ENCODE results near the gene RPS6KA5.
"Not testable (repeated sequence)": the region's sequence is repeated elsewhere in the genome, so short reads cannot be mapped to it uniquely, and the experiment has no call there.

Gene RPS6KA5

GRCh38 chr14:91060351-91061055 is at the start of gene RPS6KA5:
Gene RPS6KA5 (minus strand): TSS chr14:91060641. CDS start chr14:91060434, 207 bp downstream.
- peak; percentile 99 for DNase-seq (ENCODE audit: low spot score)

GRCh38 chr14:91108941-91109611 is 48.6 kb upstream of the RPS6KA5 start:
- no peak for DNase-seq (ENCODE audit: low spot score)

GRCh38 chr14:91103116-91103515 is 42.7 kb upstream of the RPS6KA5 start:
- no peak for DNase-seq (ENCODE audit: low spot score)

- DNase-seq (ENCODE audit: low spot score): no peak
Measured at GRCh38 chr14:91100102-91100501, 39.7 kb upstream of the RPS6KA5 start.

GRCh38 chr14:91098591-91098990 is 38.1 kb upstream of the RPS6KA5 start:
- no peak for DNase-seq (ENCODE audit: low spot score)

GRCh38 chr14:91097657-91098056 is 37.2 kb upstream of the RPS6KA5 start:
- DNase-seq (ENCODE audit: low spot score): not testable (repeated sequence)

- no peak for DNase-seq (ENCODE audit: low spot score)
Measured at GRCh38 chr14:91095178-91095577, 34.7 kb upstream of the RPS6KA5 start.

GRCh38 chr14:91094772-91095171 is 34.3 kb upstream of the RPS6KA5 start:
- DNase-seq (ENCODE audit: low spot score): no peak

- not testable (repeated sequence) for DNase-seq (ENCODE audit: low spot score)
Measured at GRCh38 chr14:91093743-91094472, 33.5 kb upstream of the RPS6KA5 start.

- DNase-seq (ENCODE audit: low spot score): no peak
Measured at GRCh38 chr14:91092073-91092472, 31.6 kb upstream of the RPS6KA5 start.

- DNase-seq (ENCODE audit: low spot score): no peak
Measured at GRCh38 chr14:91090743-91091142, 30.3 kb upstream of the RPS6KA5 start.

- no peak for DNase-seq (ENCODE audit: low spot score)
Measured at GRCh38 chr14:91089958-91090535, 29.6 kb upstream of the RPS6KA5 start.

GRCh38 chr14:91088585-91089235 is 28.3 kb upstream of the RPS6KA5 start:
- DNase-seq (ENCODE audit: low spot score): no peak

- not testable (repeated sequence) for DNase-seq (ENCODE audit: low spot score)
Measured at GRCh38 chr14:91087470-91087869, 27.0 kb upstream of the RPS6KA5 start.

GRCh38 chr14:91084516-91084915 is 24.1 kb upstream of the RPS6KA5 start:
- no peak for DNase-seq (ENCODE audit: low spot score)

GRCh38 chr14:91082282-91082681 is 21.8 kb upstream of the RPS6KA5 start:
- no peak for DNase-seq (ENCODE audit: low spot score)

GRCh38 chr14:91080071-91080470 is 19.6 kb upstream of the RPS6KA5 start:
- DNase-seq (ENCODE audit: low spot score): no peak

GRCh38 chr14:91078095-91078737 is 17.8 kb upstream of the RPS6KA5 start:
- no peak for DNase-seq (ENCODE audit: low spot score)

- no peak for DNase-seq (ENCODE audit: low spot score)
Measured at GRCh38 chr14:91075553-91075952, 15.1 kb upstream of the RPS6KA5 start.

GRCh38 chr14:91070572-91070971 is 10.1 kb upstream of the RPS6KA5 start:
- no peak for DNase-seq (ENCODE audit: low spot score)

- no peak for DNase-seq (ENCODE audit: low spot score)
Measured at GRCh38 chr14:91068642-91069041, 8.2 kb upstream of the RPS6KA5 start.

- DNase-seq (ENCODE audit: low spot score): no peak
Measured at GRCh38 chr14:91067186-91067585, 6.7 kb upstream of the RPS6KA5 start.

All from AG08395 (cell line).